Endothelial cell of umbilical vein (primary cell): ENCODE measurements around the gene PRKCQ. TPM values are rescaled to one million over a fixed set of nuclear protein-coding genes. Genes with fewer than 3 reads are reported as not detected.

ENCODE experiments used
- BruUV-seq: library from RNA; stranded (reverse); fragments of 400-500 nt; replicated peaks from 2 replicates; lab custom pipeline; 2021; lab: Mats Ljungman, UMichigan
- CTCF ChIA-PET: fragments of 300-600, 350-600 bp; sonication (Branson Sonifier 250); formaldehyde crosslinking; loops from one replicate; lab custom pipeline; 2021; ENCODE audit warnings: antibody characterized with exemption, inconsistent platforms; lab: Charles Lee
- POLR2A ChIA-PET: fragments of 300-600, 350-600 bp; sonication (Branson Sonifier 250); formaldehyde crosslinking; loops from one replicate; lab custom pipeline; 2021; ENCODE audit warnings: antibody characterized with exemption, inconsistent platforms; lab: Charles Lee
- DNase-seq: peaks from one replicate; pipeline ENCODE4 v3.0.0-alpha.2; 2011; ENCODE audit warnings: low read depth, low spot score
- FAIRE-seq: peaks from 2 replicates; lab custom pipeline; 2011; peaks lifted over from hg19 to GRCh38; lab: Jason Lieb, UNC
- H2AFZ ChIP-seq: 2 replicates; pipeline ENCODE4 v1.6.0; 2012; ENCODE audit warnings: low read depth, low read length, control low read depth, inconsistent platforms
- H3K27ac ChIP-seq: 2 replicates; pipeline ENCODE4 v1.5.1; 2011; ENCODE audit warnings: low read depth, mild to moderate bottlenecking, control low read depth, low read length, moderate library complexity; ENCODE audit not compliant: insufficient read depth
- H3K27me3 ChIP-seq, 2 experiments: 2 replicates each; pipeline versions ENCODE4 v1.6.0 to v1.6.1; 2011; ENCODE audit warnings: low read length in 2 of 2, mixed read lengths in 1 of 2; ENCODE audit not compliant: control insufficient read depth in 2 of 2, insufficient read depth in 2 of 2
- H3K36me3 ChIP-seq, 2 experiments: 2 replicates in 1 of 2; 3 replicates in 1 of 2; pipeline ENCODE4 v1.5.1; 2011; ENCODE audit warnings: low read length in 2 of 2, mild to moderate bottlenecking in 1 of 2, moderate library complexity in 1 of 2; ENCODE audit not compliant: control insufficient read depth in 2 of 2, insufficient read depth in 2 of 2; ENCODE audit errors: extremely low read depth in 1 of 2
- H3K4me1 ChIP-seq: 3 replicates; pipeline ENCODE4 v1.5.1; 2011; ENCODE audit warnings: mild to moderate bottlenecking, low read length; ENCODE audit not compliant: control insufficient read depth, insufficient read depth; ENCODE audit errors: extremely low read depth
- H3K4me2 ChIP-seq: 2 replicates; pipeline ENCODE4 v1.6.1; 2011; ENCODE audit warnings: low read length, control low read depth, mixed read lengths; ENCODE audit not compliant: insufficient read depth
- H3K4me3 ChIP-seq, 3 experiments: fragments of 200-600 bp in 1 of 3; sonication (generic), shearing (Covaris generic) in 1 of 3; replicated peaks in 1 of 3; 2 replicates each; pipeline ENCODE4 v1.5.1; 2011 to 2016; ENCODE audit warnings: control low read depth in 3 of 3, low read length in 3 of 3, mild to moderate bottlenecking in 2 of 3, inconsistent platforms in 1 of 3, low read depth in 1 of 3, moderate library complexity in 1 of 3; ENCODE audit not compliant: insufficient read depth in 1 of 3
- H3K79me2 ChIP-seq: 2 replicates; pipeline ENCODE4 v1.6.0; 2012; ENCODE audit warnings: low read length, inconsistent platforms; ENCODE audit not compliant: control insufficient read depth, insufficient read depth
- H3K9ac ChIP-seq: replicated peaks from 2 replicates; pipeline ENCODE3; 2011; ENCODE audit warnings: low read length, control low read depth; ENCODE audit not compliant: insufficient read depth; ENCODE audit errors: extremely low read depth
- H3K9me1 ChIP-seq: replicated peaks from 3 replicates; pipeline ENCODE4 v1.6.0; 2011; ENCODE audit warnings: mild to moderate bottlenecking, low read length; ENCODE audit not compliant: control insufficient read depth, insufficient read depth; ENCODE audit errors: extremely low read depth
- H3K9me3 ChIP-seq: replicated peaks from 2 replicates; pipeline ENCODE4 v1.5.1; 2012; ENCODE audit warnings: low read length, inconsistent platforms; ENCODE audit not compliant: control insufficient read depth, insufficient read depth
- H4K20me1 ChIP-seq: replicated peaks from 2 replicates; pipeline ENCODE3; 2011; ENCODE audit warnings: mild to moderate bottlenecking, low read length; ENCODE audit not compliant: control insufficient read depth, insufficient read depth; ENCODE audit errors: extremely low read depth
- EZH2 ChIP-seq: IDR thresholded peaks from 2 replicates; pipeline ENCODE4 v1.6.1; 2012; ENCODE audit warnings: borderline replicate concordance, low read depth, mild to moderate bottlenecking, moderate library complexity, low read length, inconsistent platforms; ENCODE audit not compliant: severe bottlenecking
- FOS ChIP-seq: IDR thresholded peaks from 2 replicates; pipeline ENCODE4 v1.6.1; 2011; ENCODE audit warnings: mild to moderate bottlenecking, low read length, moderate library complexity, borderline replicate concordance; ENCODE audit not compliant: insufficient read depth
- GATA2 ChIP-seq: IDR thresholded peaks from 2 replicates; pipeline ENCODE4 v1.7.0; 2011; ENCODE audit warnings: low read depth, mild to moderate bottlenecking, moderate library complexity, mixed read lengths, low read length; ENCODE audit not compliant: insufficient read length, insufficient read depth
- JUN ChIP-seq: IDR thresholded peaks from 2 replicates; pipeline ENCODE4 v1.6.1; 2011; ENCODE audit warnings: borderline replicate concordance, low read depth; ENCODE audit not compliant: insufficient read length, insufficient read depth
- MYC ChIP-seq: IDR thresholded peaks from one replicate; pipeline ENCODE4 v1.6.1; 2011; ENCODE audit warnings: mild to moderate bottlenecking, low read depth, low read length
- POLR2A ChIP-seq: IDR thresholded peaks from 2 replicates; pipeline ENCODE4 v1.6.1; 2012; ENCODE audit warnings: low read depth, mild to moderate bottlenecking, control low read depth, low read length
- POLR2AphosphoS5 ChIP-seq: IDR thresholded peaks from 2 replicates; pipeline ENCODE4 v1.6.1; 2012; ENCODE audit warnings: low read depth, mild to moderate bottlenecking, control low read depth, low read length, moderate library complexity; ENCODE audit not compliant: insufficient read depth
- dilution Hi-C: fragments of 300-500 bp; cut with MboI; formaldehyde crosslinking; loops from one replicate; pipeline ENCODE4 v1.15.0; 2019; ENCODE audit warnings: low sequenced_read_pairs; ENCODE audit not compliant: extremely low pct_ligation_motif_present
- intact Hi-C: fragments of 100-400 bp; cut with micrococcal nuclease; formaldehyde crosslinking; loops from one replicate; pipeline ENCODE4 v1.10.0; 2022
- polyA plus RNA-seq, 4 experiments: library from polyadenylated mRNA; depleted of rRNA in 3 of 4; stranded (reverse) in 3 of 4; unstranded in 1 of 4; fragments of >200 nt; gene quantifications; 2 replicates each; pipeline versions ENCODE4 v1.2.1 to v1.2.3, GENCODE V29; 2011 to 2012; ENCODE audit warnings: missing spikeins in 1 of 4
- total RNA-seq: library from RNA; stranded (reverse); gene quantifications from 2 replicates; pipeline ENCODE4 v1.2.3, GENCODE V29; 2021
- TF ChIP-seq, protein P1 (sequence below), 2 donors: IDR thresholded peaks; 1 replicate in 1 of 2; 2 replicates in 1 of 2; pipeline ENCODE4 v1.5.1; 2011; ENCODE audit warnings: low read length in 2 of 2, mild to moderate bottlenecking in 2 of 2, moderate library complexity in 2 of 2, control low read depth in 1 of 2, inconsistent platforms in 1 of 2, low read depth in 1 of 2; ENCODE audit not compliant: insufficient read depth in 1 of 2; ENCODE audit errors: extremely low read depth in 1 of 2
- TF ChIP-seq, protein P2 (sequence below): IDR thresholded peaks from 2 replicates; pipeline ENCODE4 v1.6.1; 2011; ENCODE audit not compliant: insufficient read depth, insufficient read length

The PRKCQ gene
- total and polyA plus RNA-seq, 2 donors (not counting 3 experiments of a cell fraction or from before 2014, with no cell fraction given): 0.32 to 0.55 TPM

- intact Hi-C loops (no loop called here), dilution Hi-C loops (no loop called here)
- TF ChIP-seq MYC (no peak), FOS (no peak), POLR2AphosphoS5 (no peak), POLR2A (no peak)
- TF ChIP-seq, protein P1, sequence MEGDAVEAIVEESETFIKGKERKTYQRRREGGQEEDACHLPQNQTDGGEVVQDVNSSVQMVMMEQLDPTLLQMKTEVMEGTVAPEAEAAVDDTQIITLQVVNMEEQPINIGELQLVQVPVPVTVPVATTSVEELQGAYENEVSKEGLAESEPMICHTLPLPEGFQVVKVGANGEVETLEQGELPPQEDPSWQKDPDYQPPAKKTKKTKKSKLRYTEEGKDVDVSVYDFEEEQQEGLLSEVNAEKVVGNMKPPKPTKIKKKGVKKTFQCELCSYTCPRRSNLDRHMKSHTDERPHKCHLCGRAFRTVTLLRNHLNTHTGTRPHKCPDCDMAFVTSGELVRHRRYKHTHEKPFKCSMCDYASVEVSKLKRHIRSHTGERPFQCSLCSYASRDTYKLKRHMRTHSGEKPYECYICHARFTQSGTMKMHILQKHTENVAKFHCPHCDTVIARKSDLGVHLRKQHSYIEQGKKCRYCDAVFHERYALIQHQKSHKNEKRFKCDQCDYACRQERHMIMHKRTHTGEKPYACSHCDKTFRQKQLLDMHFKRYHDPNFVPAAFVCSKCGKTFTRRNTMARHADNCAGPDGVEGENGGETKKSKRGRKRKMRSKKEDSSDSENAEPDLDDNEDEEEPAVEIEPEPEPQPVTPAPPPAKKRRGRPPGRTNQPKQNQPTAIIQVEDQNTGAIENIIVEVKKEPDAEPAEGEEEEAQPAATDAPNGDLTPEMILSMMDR (IDR thresholded peaks at IDR 0.05; ENCODE audit: extremely low read depth in 1 of 2, insufficient read depth in 1 of 2, low read depth in 1 of 2, low read length in 2 of 2): no peak
- DNase-seq (no peak), FAIRE-seq (no peak)
- Histone ChIP-seq H3K27me3 (no peaks in the 10 kb centered on the region), H3K9ac (no peak overlapping the region), H3K9me3 (no peaks in the 10 kb centered on the region), H2AFZ (no peak overlapping the region), H4K20me1 (no peaks in the 10 kb centered on the region), H3K4me1 (no peaks in the 10 kb centered on the region), H3K27ac (no peak overlapping the region), H3K4me2 (no peak overlapping the region), H3K4me3 (no peak overlapping the region), H3K79me2 (no peaks in the 10 kb centered on the region), H3K9me1 (no peaks in the 10 kb centered on the region), H3K36me3 (no peaks in the 10 kb centered on the region)
- BruUV-seq: no TSS peak
- ChIA-PET POLR2A (no interaction called here), CTCF (no interaction called here)
Observed at GRCh38 chr10:6511347-6511746, 68.7 kb downstream of the PRKCQ start.

DNA sequence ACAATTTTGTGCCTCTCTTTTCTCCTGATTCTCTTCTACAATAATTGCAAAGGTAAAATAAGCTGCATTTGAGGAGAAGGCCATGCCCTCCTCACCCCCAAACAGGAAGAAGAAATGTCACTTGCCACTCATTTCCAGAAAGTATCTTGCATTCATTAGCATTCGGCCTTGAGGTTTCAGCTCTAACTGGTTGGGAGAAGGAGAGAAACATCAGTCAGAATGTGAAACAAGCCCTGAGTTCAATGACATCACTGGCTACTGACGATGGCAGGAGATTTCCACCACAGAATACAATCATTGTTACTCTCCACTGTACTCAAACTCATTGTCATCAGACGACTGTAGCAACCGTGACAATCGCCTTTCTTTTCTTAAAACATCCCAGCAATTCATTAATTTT, 72.8 kb downstream of the PRKCQ start:
- no peaks in the 10 kb centered on the region for H3K4me1 ChIP-seq
- no peaks in the 10 kb centered on the region for H3K9me3 ChIP-seq
- no peak for FAIRE-seq
- no peaks in the 10 kb centered on the region for H3K27me3 ChIP-seq
- intact Hi-C loops: no loop called here
- H3K4me2 ChIP-seq: no peak overlapping the region
- dilution Hi-C loops: no loop called here
- no TSS peak for BruUV-seq
- H4K20me1 ChIP-seq: no peaks in the 10 kb centered on the region
- no peaks in the 10 kb centered on the region for H3K36me3 ChIP-seq
- no peaks in the 10 kb centered on the region for H3K9me1 ChIP-seq
- H3K9ac ChIP-seq: no peak overlapping the region
- H3K4me3 ChIP-seq: no peak overlapping the region
- POLR2A ChIA-PET: no interaction called here
- CTCF ChIA-PET: no interaction called here
- DNase-seq: no peak
- no peak overlapping the region for H3K27ac ChIP-seq
- no peaks in the 10 kb centered on the region for H3K79me2 ChIP-seq
- TF ChIP-seq JUN (no peak), POLR2AphosphoS5 (no peak), MYC (no peak), GATA2 (no peak), FOS (no peak), EZH2 (no peak), POLR2A (no peak)
- TF ChIP-seq, protein P1 (IDR thresholded peaks at IDR 0.05; ENCODE audit: extremely low read depth in 1 of 2, insufficient read depth in 1 of 2, low read depth in 1 of 2, low read length in 2 of 2): no peak
- TF ChIP-seq, protein P2, sequence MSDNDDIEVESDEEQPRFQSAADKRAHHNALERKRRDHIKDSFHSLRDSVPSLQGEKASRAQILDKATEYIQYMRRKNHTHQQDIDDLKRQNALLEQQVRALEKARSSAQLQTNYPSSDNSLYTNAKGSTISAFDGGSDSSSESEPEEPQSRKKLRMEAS: no peak
- no peak overlapping the region for H2AFZ ChIP-seq
